ENCODE data around the gene SS18L1.

DNA sequence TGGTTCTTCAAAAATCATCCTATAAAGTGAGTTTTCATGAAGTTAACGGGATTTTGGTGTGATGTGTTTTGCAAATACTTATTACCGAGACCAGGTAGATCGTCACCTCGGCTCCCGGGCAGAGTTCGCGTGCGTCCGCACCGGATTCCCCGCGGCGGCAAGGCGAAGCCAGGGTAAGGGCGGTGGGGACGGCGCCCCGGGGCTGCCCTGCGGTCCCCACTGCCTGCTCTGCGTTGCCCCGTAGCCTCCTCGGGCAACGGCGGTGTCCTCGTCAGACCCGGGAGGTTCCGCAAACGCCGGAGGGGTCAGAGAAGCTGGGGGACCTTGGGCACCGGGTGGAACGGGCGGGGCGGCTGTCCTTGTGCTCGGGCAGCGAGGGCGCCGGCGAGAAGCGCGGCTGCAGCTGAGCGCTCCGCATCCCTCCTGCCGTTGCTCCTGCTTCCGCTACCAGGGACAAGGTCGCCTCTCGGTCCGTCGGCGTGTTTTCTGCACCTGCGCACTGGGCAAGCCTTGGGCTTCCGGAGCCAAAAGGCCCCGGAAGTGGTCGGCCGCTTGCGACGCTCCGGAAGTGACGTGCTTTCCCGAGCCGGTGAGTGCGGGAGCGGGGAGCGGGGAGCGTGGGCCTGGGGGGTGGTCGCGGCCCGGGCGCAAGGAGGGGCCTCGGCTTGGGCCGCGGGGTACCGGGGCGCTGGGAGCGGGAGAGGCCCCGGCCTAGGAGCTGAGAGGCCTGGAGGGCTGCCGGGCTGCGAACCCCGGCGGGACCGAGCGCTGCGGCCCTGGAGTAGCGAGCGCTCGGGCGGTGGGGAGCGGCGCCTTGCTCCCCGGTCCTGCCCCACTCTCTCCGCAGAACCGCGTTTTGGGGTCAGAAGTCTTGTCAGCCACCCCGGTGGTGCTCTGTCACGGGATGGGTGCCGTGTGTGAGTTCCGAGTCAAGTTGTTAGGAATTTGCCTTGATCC lies 39.2 kb downstream of the SS18L1 start, which contains the start of gene MTG2:
- TF ChIP-seq, protein P1, sequence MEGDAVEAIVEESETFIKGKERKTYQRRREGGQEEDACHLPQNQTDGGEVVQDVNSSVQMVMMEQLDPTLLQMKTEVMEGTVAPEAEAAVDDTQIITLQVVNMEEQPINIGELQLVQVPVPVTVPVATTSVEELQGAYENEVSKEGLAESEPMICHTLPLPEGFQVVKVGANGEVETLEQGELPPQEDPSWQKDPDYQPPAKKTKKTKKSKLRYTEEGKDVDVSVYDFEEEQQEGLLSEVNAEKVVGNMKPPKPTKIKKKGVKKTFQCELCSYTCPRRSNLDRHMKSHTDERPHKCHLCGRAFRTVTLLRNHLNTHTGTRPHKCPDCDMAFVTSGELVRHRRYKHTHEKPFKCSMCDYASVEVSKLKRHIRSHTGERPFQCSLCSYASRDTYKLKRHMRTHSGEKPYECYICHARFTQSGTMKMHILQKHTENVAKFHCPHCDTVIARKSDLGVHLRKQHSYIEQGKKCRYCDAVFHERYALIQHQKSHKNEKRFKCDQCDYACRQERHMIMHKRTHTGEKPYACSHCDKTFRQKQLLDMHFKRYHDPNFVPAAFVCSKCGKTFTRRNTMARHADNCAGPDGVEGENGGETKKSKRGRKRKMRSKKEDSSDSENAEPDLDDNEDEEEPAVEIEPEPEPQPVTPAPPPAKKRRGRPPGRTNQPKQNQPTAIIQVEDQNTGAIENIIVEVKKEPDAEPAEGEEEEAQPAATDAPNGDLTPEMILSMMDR (conservative IDR thresholded peaks at IDR 0.05) = no peak
- TF ChIP-seq ZFX (IDR thresholded peaks at IDR 0.05) = peak; percentile 92; the same call in 1 of the 2 replicates

Measured in C4-2B (cell line).